GM12891 (cell line): ENCODE measurements around the gene SLC39A13.

Experiments used
- POLR2A ChIP-seq: IDR thresholded peaks from 2 replicates; pipeline ENCODE4 v1.6.1; 2011; ENCODE audit warnings: low read depth, low read length, control low read depth
- SPI1 ChIP-seq: IDR thresholded peaks from 2 replicates; pipeline ENCODE4 v1.6.1; 2011; ENCODE audit warnings: low read depth, low read length, control low read depth
- TAF1 ChIP-seq: IDR thresholded peaks from 2 replicates; pipeline ENCODE4 v1.6.1; 2011; ENCODE audit warnings: low read depth, low read length, control low read depth

GRCh38 chr11:47448566-47449427 is 40.4 kb downstream of the SLC39A13 start, which contains the start of gene RAPSN:
- no peak for TF ChIP-seq SPI1
- no peak for TF ChIP-seq TAF1
- no peak for TF ChIP-seq POLR2A
